ENCODE data around the gene TRIM10.

Gene TRIM10

GRCh38 chr6:30116724-30117123 is 44.3 kb downstream of the TRIM10 start:
- H2AFZ ChIP-seq (ENCODE audit: low read length) = no peak overlapping the region
- no peaks in the 10 kb centered on the region for H3K36me3 ChIP-seq (replicated peaks; ENCODE audit: insufficient read depth, low read length)
- no peaks in the 10 kb centered on the region for H3K9me3 ChIP-seq (replicated peaks; ENCODE audit: insufficient read depth, low read length)
- no peak overlapping the region for H3K27ac ChIP-seq (ENCODE audit: low read length)
- no peak overlapping the region for H3K9ac ChIP-seq (ENCODE audit: low read length)
- TF ChIP-seq EZH2phosphoT487 (IDR thresholded peaks at IDR 0.05; ENCODE audit: low read length) = no peak
- TF ChIP-seq EZH2 (optimal IDR thresholded peaks at IDR 0.05; ENCODE audit: low read depth, low read length) = no peak
- TF ChIP-seq CTCF (IDR thresholded peaks at IDR 0.05; ENCODE audit: low read length) = no peak
- no peaks in the 10 kb centered on the region for H3K79me2 ChIP-seq (ENCODE audit: low read length)
- no peaks in the 10 kb centered on the region for H3K9me2 ChIP-seq (replicated peaks; ENCODE audit: insufficient read depth, low read length)
- H3F3A ChIP-seq (ENCODE audit: insufficient read depth, low read length) = peaks cover 9% of the 10 kb centered on the region; the same call in 1 of the 2 replicates
- peaks cover 13% of the 10 kb centered on the region for H3K4me1 ChIP-seq (ENCODE audit: low read length)
- H4K20me1 ChIP-seq (ENCODE audit: insufficient read depth, low read length) = no peaks in the 10 kb centered on the region
- no peak overlapping the region for H3K4me3 ChIP-seq (ENCODE audit: low read length)
- H3K27me3 ChIP-seq (replicated peaks; ENCODE audit: insufficient read depth, low read length) = no peaks in the 10 kb centered on the region
- no peak overlapping the region for H3K4me2 ChIP-seq (ENCODE audit: low read depth, low read length)
- DNase-seq = no peak

GRCh38 chr6:30113841-30114240 is 47.2 kb downstream of the TRIM10 start:
- H3K27ac ChIP-seq (ENCODE audit: low read length) = no peak overlapping the region
- no peaks in the 10 kb centered on the region for H3K9me2 ChIP-seq (replicated peaks; ENCODE audit: insufficient read depth, low read length)
- no peak overlapping the region for H2AFZ ChIP-seq (ENCODE audit: low read length)
- peaks cover 9% of the 10 kb centered on the region; the same call in 1 of the 2 replicates for H3F3A ChIP-seq (ENCODE audit: insufficient read depth, low read length)
- H3K9me3 ChIP-seq (replicated peaks; ENCODE audit: insufficient read depth, low read length) = no peaks in the 10 kb centered on the region
- H3K36me3 ChIP-seq (replicated peaks; ENCODE audit: insufficient read depth, low read length) = no peaks in the 10 kb centered on the region
- H3K27me3 ChIP-seq (replicated peaks; ENCODE audit: insufficient read depth, low read length) = no peaks in the 10 kb centered on the region
- no peaks in the 10 kb centered on the region for H3K79me2 ChIP-seq (ENCODE audit: low read length)
- H3K4me2 ChIP-seq (ENCODE audit: low read depth, low read length) = peak overlapping the region; percentile 27; the same call in 1 of the 2 replicates
- no peak overlapping the region for H3K9ac ChIP-seq (ENCODE audit: low read length)
- peaks cover 13% of the 10 kb centered on the region for H3K4me1 ChIP-seq (ENCODE audit: low read length)
- DNase-seq = no peak
- no peak overlapping the region for H3K4me3 ChIP-seq (ENCODE audit: low read length)
- no peaks in the 10 kb centered on the region for H4K20me1 ChIP-seq (ENCODE audit: insufficient read depth, low read length)
- TF ChIP-seq CTCF (IDR thresholded peaks at IDR 0.05; ENCODE audit: low read length) = no peak
- no peak for TF ChIP-seq EZH2 (optimal IDR thresholded peaks at IDR 0.05; ENCODE audit: low read depth, low read length)
- TF ChIP-seq EZH2phosphoT487 (IDR thresholded peaks at IDR 0.05; ENCODE audit: low read length) = no peak

- peak within 1 kb of the TSS; percentile 27; the same call in 1 of the 2 replicates for H3K4me2 ChIP-seq (ENCODE audit: low read depth, low read length)
- H3K36me3 ChIP-seq (replicated peaks; ENCODE audit: insufficient read depth, low read length) = no peaks in the 10 kb centered on the region
- peaks cover 13% of the 10 kb centered on the region for H3K4me1 ChIP-seq (ENCODE audit: low read length)
- H3K9ac ChIP-seq (ENCODE audit: low read length) = no peak within 1 kb of the TSS
- H3K79me2 ChIP-seq (ENCODE audit: low read length) = no peaks in the 10 kb centered on the region
- H3K4me3 ChIP-seq (ENCODE audit: low read length) = no peak within 1 kb of the TSS
- H2AFZ ChIP-seq (ENCODE audit: low read length) = no peak within 1 kb of the TSS
- no peaks in the 10 kb centered on the region for H3K9me3 ChIP-seq (replicated peaks; ENCODE audit: insufficient read depth, low read length)
- H4K20me1 ChIP-seq (ENCODE audit: insufficient read depth, low read length) = no peaks in the 10 kb centered on the region
- H3K9me2 ChIP-seq (replicated peaks; ENCODE audit: insufficient read depth, low read length) = no peaks in the 10 kb centered on the region
- no peak within 1 kb of the TSS for H3K27ac ChIP-seq (ENCODE audit: low read length)
- H3K27me3 ChIP-seq (replicated peaks; ENCODE audit: insufficient read depth, low read length) = no peaks in the 10 kb centered on the region
- peaks cover 9% of the 10 kb centered on the region; the same call in 1 of the 2 replicates for H3F3A ChIP-seq (ENCODE audit: insufficient read depth, low read length)
- DNase-seq = peak; percentile 80
- TF ChIP-seq CTCF (IDR thresholded peaks at IDR 0.05; ENCODE audit: low read length) = no peak
- TF ChIP-seq EZH2 (optimal IDR thresholded peaks at IDR 0.05; ENCODE audit: low read depth, low read length) = no peak
- no peak for TF ChIP-seq EZH2phosphoT487 (IDR thresholded peaks at IDR 0.05; ENCODE audit: low read length)
Measured at GRCh38 chr6:30113003-30113759, 47.8 kb downstream of the TRIM10 start, which contains the start of gene TRIM31. Gene TRIM31, minus strand, starts transcription at chr6:30113090. Its CDS starts 285 bp downstream, at chr6:30112805.

Data from MM.1S (cell line).